MG63 (cell line): Measurements from ENCODE around the gene SPTBN2. TPM values are rescaled to one million over a fixed set of nuclear protein-coding genes. Genes with fewer than 3 reads are reported as not detected.

ENCODE experiments used
- DNase-seq: peaks from one replicate; pipeline ENCODE4 v3.0.0-alpha.2; 2020
- H3K27me3 ChIP-seq: fragments of 250-450 bp; sonication (Bioruptor Pico); 2 replicates; pipeline ENCODE4 v1.5.1; 2020; ENCODE audit warnings: mild to moderate bottlenecking, moderate library complexity
- H3K36me3 ChIP-seq: fragments of 250-450 bp; sonication (Bioruptor Pico); 2 replicates; pipeline ENCODE4 v1.5.1; 2020; ENCODE audit warnings: mild to moderate bottlenecking, moderate library complexity
- H3K4me3 ChIP-seq: fragments of 250-450 bp; sonication (Bioruptor Pico); 2 replicates; pipeline ENCODE4 v1.5.1; 2020; ENCODE audit warnings: mild to moderate bottlenecking, moderate library complexity
- H3K9me3 ChIP-seq: fragments of 250-450 bp; sonication (Bioruptor Pico); 2 replicates; pipeline ENCODE4 v1.5.1; 2020; ENCODE audit warnings: mild to moderate bottlenecking, moderate library complexity
- total RNA-seq: library from RNA; depleted of rRNA; stranded (reverse); fragments of >200 nt; shearing (Covaris generic); gene quantifications from 2 replicates; pipeline ENCODE4 v1.2.3, GENCODE V29; 2014; ENCODE audit warnings: low replicate concordance

SPTBN2 gene
- total RNA-seq, 1 experiment from 2014 or later, result 25.8 TPM

DNA sequence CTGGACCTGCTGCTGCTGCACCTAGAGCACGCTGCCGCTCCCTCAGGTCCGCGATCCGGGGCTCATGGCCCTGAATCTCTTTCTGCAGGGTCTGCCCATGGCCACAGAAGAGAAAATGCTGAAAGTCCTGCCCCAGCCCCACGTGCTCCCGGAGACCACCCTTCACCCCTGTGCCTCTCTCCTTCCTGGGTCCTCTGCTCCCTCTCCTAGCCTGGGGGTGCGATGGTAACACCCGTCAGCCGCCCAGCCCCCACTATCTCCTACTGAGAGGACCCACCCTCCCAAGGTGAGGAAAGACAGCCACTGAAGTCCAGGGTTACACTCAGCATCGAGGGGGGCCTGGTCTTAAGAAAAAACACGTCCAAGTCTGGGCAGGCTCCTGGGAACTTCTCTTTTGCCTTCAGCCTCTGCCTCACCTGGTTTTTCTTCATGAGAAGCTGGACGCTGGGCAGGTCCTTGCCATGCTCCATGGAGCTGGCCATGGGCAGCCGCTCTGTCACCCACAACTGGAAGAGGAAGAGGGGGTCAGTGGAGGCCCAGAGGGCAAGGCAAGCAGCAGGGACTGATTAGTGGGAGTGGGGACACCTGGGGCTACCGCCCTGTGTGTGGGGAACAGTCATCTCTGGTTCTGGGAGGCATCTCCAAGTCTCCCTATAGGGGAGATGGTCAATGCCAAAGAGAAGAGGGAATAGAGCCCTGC lies 35.5 kb downstream of the SPTBN2 start:
- Histone ChIP-seq H3K36me3 (peaks cover 5% of the 10 kb centered on the region), H3K4me3 (no peak overlapping the region), H3K9me3 (no peaks in the 10 kb centered on the region), H3K27me3 (no peaks in the 10 kb centered on the region)
- no peak for DNase-seq

DNA sequence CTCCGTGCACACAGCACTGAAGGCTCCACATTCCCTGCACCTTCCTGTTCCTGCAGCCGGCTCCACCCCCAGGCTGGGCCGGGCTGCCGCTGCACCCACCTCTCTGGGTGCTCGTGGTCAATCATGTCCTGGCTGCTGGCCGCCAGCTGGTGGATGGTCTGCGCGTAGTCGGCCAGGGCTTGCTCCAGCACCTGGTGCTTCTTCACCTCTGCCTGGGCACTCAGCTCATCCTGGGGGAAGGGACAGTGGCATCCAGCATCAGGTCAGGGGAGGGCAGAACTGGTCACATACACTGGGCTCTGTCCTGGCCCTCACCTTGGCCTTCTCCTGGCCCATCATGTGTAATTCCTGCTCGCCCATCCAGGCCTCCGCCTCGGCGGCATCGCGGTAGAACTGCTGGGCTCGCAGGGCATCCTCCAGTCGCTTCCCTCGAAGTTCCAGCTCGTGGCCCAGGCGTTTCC lies 36.1 kb downstream of the SPTBN2 start:
- Histone ChIP-seq H3K27me3 (no peaks in the 10 kb centered on the region), H3K36me3 (no peaks in the 10 kb centered on the region; the same call in 1 of the 2 replicates), H3K9me3 (no peaks in the 10 kb centered on the region), H3K4me3 (no peak overlapping the region)
- no peak for DNase-seq

DNA sequence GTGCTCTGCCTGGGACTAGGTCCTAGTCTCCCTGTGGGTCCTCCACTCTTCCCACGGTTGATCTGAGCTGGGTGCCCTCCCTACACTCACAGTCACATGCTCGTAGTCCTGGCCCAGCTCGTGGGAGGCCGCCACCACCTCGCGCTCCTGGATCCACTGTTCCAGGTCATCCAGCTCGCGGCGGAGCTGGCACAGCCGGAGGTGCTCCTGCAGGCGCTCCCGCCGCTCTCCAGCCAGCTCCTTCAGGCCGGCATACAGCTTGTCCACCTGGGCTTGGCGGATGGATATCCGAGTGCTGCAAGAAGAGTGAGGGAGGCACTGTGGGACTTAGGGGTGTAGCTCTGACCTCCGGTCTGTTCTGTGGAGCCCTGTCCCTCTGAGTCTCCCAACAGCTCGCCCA lies 36.6 kb downstream of the SPTBN2 start:
- Histone ChIP-seq H3K4me3 (no peak overlapping the region), H3K27me3 (no peaks in the 10 kb centered on the region), H3K9me3 (no peaks in the 10 kb centered on the region), H3K36me3 (no peaks in the 10 kb centered on the region; the same call in 1 of the 2 replicates)
- no peak for DNase-seq

GRCh38 chr11:66691311-66691980 lies 37.6 kb downstream of the SPTBN2 start:
- Histone ChIP-seq H3K36me3 (no peaks in the 10 kb centered on the region; the same call in 1 of the 2 replicates), H3K27me3 (no peaks in the 10 kb centered on the region), H3K4me3 (no peak overlapping the region), H3K9me3 (no peaks in the 10 kb centered on the region)
- no peak for DNase-seq

DNA sequence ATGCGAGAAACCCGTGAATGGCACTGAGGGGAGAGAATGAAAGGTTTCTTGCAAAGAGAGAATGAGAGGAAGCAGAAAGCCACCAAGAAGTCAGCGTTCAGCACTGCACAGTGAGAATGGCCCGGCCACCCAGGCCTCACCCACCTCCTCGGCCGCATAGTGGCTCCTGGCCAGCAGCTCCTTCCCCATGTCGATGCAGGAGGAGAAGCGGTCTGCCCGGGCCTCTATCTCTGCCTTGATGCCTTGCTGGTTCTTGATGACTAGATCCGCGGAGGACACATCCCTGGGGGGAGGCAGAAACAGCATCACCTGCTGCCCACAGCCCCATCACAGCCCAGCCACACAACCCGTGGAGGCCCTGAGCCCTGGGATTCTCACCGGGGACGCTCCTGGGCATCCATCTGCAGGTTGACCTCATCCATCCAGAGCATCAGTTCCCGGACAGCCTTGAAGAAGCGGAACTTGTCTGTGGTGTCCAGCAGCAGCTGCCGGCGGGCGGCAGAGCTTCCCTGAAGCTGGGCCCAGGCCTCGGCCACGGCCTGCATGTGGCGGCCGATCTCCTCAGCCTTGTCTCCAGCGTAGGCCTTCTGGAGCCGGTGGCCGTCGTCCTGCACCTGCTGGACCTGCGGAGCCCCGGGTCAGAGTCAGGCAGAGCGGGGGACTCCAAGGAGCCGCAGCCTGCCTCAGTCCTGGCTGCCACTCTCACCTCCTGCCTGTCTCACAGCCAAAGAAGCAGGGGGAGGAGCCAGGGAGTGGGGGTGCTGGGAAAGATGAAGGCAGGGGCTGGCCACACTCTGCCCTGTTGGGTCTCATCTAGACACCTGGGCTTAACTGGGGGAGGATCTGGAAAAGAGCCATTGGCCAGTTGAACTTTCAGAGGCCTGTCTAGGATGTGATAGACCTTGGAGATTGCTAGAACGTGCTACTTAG lies 39.1 kb downstream of the SPTBN2 start:
- DNase-seq, result no peak
- H3K4me3 ChIP-seq, result no peak overlapping the region
- no peaks in the 10 kb centered on the region for H3K27me3 ChIP-seq
- no peaks in the 10 kb centered on the region; the same call in 1 of the 2 replicates for H3K36me3 ChIP-seq
- no peaks in the 10 kb centered on the region for H3K9me3 ChIP-seq

- Histone ChIP-seq H3K4me3 (no peak overlapping the region), H3K27me3 (no peaks in the 10 kb centered on the region), H3K9me3 (no peaks in the 10 kb centered on the region), H3K36me3 (no peaks in the 10 kb centered on the region; the same call in 1 of the 2 replicates)
- no peak for DNase-seq
Measured at GRCh38 chr11:66688561-66689534, 40.2 kb downstream of the SPTBN2 start.

- no peak for DNase-seq
- no peak overlapping the region for H3K4me3 ChIP-seq
- no peaks in the 10 kb centered on the region; the same call in 1 of the 2 replicates for H3K36me3 ChIP-seq
- H3K9me3 ChIP-seq, result no peaks in the 10 kb centered on the region
- H3K27me3 ChIP-seq, result no peaks in the 10 kb centered on the region
Measured at GRCh38 chr11:66687831-66688281, 41.2 kb downstream of the SPTBN2 start.

DNA sequence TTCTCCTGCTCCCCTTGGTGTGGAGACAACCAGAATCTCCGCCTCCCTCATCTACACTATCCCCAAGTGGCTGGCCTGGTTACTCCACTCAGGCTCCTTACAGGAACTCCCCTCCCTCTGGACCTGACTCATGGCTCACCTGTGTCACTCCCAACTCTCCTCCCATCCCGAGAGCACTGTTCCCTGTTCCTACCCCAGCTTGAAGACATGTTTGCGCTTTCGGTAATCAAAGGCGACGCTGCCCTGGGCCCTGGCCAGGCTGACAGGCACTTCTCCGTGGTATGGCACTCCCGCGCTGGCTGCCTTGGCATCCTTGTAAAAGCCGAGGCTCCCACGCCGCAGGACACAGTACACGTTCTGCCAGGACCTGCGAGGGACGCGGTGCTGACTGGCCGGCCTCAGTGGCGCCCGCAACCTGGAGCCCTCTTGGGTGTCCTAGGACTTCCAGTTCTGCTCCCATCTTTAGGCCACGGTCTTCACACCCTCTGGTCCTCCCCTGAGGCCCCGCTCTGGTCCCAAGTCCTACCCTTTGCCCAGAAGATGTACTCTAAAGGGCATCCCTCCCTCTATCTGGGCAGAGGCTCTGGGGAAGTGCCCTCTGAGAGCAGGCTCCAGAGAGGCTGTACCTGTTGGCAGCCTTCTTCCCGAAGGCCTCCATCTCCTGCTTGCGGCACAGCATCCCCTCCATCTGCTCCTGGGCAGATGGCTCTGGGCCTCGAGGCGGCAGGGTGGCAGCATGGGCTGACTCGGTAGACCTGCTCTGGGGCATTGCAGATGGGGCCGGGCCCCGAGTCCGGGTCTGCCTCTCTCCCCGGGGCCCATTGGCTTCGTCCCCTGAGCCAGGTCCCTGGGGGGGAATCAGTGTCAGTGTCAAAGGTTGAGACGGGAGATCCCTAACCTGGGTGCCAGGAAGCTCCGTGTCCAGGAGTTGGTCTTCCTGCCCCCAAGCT lies 41.9 kb downstream of the SPTBN2 start:
- no peaks in the 10 kb centered on the region; the same call in 1 of the 2 replicates for H3K36me3 ChIP-seq
- no peaks in the 10 kb centered on the region for H3K27me3 ChIP-seq
- no peak for DNase-seq
- no peaks in the 10 kb centered on the region for H3K9me3 ChIP-seq
- H3K4me3 ChIP-seq, result no peak overlapping the region

DNA sequence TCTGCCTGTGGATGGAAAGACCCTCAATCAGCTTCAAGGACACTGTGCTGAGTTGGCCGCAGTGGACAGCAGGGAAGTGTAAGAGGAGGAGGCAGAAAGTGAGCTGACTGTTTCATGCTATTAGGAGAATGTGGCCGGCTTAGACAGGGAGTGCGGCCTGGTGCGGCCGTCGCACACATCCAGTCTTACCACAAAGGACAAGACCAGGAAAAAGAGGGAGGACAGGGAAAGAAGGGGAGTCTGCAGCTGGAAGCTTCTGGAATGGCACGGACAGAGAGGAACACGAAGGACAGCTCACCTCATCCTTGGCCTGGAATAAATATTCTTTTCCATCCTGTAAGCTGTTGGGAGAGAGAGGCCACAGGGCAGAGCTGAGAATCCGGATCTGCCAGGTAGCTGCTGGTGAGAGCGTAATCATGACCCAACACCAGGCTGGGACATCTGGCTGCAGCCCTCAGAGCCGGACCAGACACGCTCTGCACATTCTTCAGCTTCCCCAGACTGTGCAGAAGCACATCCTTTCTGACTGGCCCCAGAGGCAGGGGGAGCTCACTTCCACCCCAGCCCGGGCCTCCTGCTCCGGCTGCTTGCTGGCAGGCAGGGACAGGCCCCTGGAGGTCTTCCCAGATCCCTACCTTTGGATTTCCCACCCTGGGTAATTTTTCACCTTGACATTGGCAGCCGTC lies 42.8 kb downstream of the SPTBN2 start:
- H3K36me3 ChIP-seq, result no peaks in the 10 kb centered on the region; the same call in 1 of the 2 replicates
- no peaks in the 10 kb centered on the region for H3K27me3 ChIP-seq
- no peak overlapping the region for H3K4me3 ChIP-seq
- H3K9me3 ChIP-seq, result no peaks in the 10 kb centered on the region
- no peak for DNase-seq

DNA sequence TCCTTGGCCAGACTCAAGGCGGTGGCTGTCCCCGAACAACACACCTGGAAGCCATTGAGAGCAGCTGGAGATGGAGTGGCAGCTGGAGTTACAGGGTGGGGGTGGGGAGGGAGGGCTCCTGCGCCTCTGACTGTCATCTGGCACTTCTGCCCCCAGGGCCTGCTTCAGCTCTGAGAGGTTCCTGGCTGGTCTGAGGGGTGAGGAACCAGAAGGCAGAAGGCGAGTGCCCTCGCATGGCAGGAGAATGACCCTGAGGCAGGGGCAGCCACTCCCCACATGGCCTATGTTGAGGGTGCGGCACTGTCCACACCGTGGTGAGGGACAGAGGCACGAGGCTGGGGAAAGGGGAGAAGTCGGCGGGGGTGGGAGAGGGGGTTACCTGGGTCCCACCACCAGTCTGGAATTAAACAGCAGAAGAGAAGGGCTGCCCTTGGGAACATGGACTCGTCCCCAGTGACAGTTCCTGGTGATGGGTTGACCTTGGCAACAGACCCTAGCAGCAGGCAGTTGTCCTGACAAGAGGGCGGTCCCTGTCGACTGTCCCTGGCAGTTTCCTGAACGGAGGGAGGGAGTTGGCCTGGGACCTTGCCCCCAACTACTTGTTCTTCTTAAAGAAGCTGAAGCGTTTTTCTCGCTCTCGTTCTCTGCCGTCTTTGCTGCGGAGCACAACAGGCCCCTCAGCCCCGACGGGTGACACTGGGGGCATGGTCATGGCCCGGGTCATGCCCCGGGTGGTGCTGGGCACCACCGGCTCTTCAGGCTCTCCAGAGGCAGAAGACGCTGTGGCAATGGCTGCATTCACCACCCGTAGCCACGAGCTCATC lies 43.5 kb downstream of the SPTBN2 start:
- Histone ChIP-seq H3K27me3 (no peaks in the 10 kb centered on the region), H3K4me3 (no peak overlapping the region), H3K36me3 (no peaks in the 10 kb centered on the region; the same call in 1 of the 2 replicates), H3K9me3 (no peaks in the 10 kb centered on the region)
- DNase-seq, result no peak

DNA sequence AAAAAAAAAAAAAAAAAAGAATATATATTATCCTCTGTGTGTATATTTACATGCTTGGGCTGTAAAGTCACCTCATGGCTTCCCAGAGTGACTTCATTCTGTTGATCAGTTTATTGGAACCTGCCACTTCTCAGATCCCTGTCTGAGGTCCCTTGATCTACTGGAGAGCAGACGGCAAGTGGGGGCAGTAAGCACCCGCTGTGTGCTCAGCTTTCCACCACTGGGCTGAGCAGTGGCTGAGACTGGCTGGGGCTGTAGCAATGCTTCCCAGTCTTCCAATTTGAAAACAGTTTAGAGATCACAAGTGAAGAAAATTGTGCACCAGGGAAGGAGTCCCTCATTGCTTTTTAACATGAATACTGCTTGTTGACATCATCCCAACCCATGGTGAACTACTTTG lies 44.4 kb downstream of the SPTBN2 start:
- DNase-seq, result no peak
- Histone ChIP-seq H3K9me3 (no peaks in the 10 kb centered on the region), H3K4me3 (no peak overlapping the region), H3K36me3 (no peaks in the 10 kb centered on the region; the same call in 1 of the 2 replicates), H3K27me3 (no peaks in the 10 kb centered on the region)

DNA sequence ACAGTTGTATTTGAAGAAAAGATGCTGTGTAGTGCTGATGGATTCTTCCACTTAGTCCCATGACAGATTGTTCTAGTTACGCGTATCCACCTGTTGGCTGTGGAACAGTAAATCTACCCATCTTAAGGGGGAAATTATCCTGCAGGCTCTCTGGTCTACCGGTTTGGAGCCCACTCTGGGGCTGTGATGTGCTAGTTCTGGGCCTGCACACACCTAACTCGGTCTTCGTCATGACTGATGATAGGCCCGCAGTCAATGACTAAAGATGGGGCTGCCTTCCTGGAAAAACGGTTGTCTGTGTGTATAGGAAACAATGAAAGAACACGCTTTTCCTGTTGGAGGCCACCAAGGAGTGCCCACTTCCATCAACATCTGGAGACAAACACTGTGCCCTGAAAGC lies 45.1 kb downstream of the SPTBN2 start:
- no peaks in the 10 kb centered on the region for H3K27me3 ChIP-seq

DNA sequence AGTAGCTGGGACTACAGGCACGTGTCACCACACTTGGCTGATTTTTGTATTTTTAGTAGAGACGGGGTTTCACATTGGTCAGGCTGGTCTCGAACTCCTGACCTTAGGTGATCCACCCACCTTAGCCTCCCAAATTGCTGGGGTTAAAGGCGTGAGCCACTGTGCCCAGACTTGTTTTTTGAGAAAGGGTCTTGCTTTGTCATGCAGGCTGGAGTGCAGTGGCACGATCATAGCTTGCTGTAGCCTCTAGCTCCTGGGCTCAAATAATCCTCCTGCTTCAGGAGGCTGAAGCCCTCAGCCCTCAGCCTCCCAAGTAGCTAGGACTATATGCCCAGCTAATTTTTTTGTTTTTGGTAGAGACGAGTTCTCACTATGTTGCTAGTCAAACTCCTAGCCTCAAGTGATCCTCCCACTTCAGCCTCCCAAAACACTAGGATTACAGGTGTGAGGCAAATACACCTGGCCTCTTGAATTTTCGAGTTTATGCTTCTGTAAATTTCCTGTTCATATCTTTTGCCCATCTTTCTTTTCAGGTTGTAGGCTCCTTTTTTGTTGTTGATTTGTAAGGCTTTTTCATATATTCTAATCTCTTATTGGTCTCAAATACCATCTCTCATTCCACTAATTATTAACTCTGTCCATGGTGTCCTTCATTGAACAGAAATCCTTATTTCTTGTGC lies 47.9 kb downstream of the SPTBN2 start:
- Histone ChIP-seq H3K9me3 (no peaks in the 10 kb centered on the region), H3K36me3 (peaks cover 6% of the 10 kb centered on the region), H3K27me3 (no peaks in the 10 kb centered on the region), H3K4me3 (no peak overlapping the region)
- DNase-seq, result no peak

More for the DNA sequence above, 45.1 kb downstream of the SPTBN2 start:
- DNase-seq, result no peak
- no peak overlapping the region for H3K4me3 ChIP-seq
- H3K9me3 ChIP-seq, result no peaks in the 10 kb centered on the region
- H3K36me3 ChIP-seq, result no peaks in the 10 kb centered on the region; the same call in 1 of the 2 replicates
